ENCODE measurements around the gene NFIC.

NFIC gene

DNA sequence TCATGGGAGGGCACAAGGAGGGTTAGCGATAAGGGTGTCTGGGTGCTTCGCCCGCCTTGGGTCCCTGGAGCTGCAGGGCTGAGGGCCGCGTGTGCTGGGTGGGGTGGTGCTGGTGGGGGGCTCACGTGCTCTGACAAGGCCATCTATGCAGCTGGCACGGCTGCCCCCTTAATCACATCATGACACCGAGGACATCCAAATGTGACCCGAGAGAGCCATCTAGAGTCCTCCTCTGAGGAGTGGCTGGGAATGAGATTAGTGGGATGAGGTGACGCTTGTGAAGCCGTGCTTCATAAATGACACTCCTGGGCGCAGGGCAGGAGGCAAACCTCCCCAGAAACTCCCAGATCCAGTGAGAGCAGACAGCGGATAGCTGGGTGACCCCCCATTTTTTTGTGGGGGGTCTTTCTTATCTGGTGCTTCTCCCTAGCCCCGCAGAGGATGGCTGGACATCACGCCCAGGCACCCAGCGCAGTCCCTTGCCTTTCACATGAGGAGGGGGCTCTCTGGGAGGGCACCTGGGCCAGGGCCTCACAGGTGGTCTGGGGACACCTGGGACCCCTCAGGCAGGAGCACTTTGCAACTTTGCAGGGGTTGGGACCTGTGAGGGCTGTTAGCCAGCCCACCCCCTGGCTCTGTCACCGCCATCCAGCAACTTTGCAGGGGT lies 146.3 kb downstream of the NFIC start:
- no peak for DNase-seq (ENCODE audit: low read depth)

- no peak for DNase-seq (ENCODE audit: low read depth)
Observed at GRCh38 chr19:3513229-3514140, 147.1 kb downstream of the NFIC start.

DNA sequence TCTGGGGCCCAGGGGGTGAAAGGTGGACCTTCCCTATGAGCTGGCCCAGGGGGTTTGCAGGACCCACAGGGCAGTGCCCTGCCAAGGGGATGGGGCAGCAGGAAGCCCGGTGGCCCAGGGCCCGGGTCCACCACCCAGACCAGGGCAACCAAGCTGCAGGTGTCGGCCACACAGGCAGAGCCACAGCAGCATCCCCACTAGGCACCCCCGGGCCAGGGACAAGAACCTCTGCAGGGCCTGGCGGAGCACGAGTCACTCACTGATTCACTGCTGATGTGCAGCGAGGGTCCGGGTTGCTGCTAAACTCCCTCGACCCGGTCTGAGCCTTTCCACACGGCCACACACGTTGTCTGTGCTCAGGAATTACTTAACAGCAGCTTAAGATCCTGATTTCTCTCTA lies 148.5 kb downstream of the NFIC start:
- no peak for DNase-seq (ENCODE audit: low read depth)

DNA sequence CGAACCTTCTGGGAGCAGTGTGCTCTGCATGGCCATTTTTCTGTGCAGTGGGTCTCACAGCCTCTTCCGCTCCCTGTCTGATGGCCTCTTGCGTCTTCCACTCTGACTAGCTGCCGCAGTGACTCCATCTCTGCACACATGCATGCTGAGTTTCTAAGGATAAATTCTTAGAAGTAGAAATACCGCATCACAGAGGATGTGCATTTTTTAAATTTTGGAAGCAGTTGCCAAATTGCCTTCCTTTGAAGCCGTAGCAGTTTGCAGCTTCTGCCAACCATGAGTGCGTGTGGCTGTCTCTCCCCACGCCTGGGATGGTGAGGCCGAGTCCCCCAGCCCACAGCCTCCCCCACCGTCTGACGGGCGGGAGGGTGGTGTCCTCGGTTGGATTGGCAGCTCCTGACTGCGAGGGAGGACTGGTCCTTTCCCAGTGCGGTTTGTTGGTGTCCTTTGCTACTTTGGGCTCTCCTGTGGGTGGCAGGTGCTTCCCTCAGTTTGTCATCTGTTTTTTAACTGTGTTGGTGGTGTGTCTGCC lies 149.6 kb downstream of the NFIC start:
- DNase-seq (ENCODE audit: low read depth), result no peak

GRCh38 chr19:3516675-3517207 lies 150.4 kb downstream of the NFIC start:
- DNase-seq (ENCODE audit: low read depth), result no peak

DNA sequence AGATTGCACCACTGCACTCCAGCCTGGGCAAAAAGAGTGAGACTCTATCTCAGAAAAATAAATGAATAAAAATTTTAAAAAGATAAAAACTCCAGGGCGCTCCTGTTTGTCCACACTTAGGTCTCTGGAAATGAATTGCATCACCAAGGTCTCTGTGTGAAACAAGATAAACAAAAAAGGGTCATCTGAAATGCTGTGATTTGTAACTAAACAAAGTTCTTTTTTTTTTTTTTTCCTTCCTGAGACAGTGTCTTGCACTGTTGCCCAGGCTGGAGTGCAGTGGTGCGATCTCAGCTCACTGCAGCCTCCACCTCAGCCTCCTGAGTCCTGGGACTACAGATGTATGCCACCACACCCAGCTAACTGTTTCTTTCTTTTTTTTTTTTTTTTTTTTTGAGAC lies 151.3 kb downstream of the NFIC start:
- DNase-seq (ENCODE audit: low read depth), result no peak

DNA sequence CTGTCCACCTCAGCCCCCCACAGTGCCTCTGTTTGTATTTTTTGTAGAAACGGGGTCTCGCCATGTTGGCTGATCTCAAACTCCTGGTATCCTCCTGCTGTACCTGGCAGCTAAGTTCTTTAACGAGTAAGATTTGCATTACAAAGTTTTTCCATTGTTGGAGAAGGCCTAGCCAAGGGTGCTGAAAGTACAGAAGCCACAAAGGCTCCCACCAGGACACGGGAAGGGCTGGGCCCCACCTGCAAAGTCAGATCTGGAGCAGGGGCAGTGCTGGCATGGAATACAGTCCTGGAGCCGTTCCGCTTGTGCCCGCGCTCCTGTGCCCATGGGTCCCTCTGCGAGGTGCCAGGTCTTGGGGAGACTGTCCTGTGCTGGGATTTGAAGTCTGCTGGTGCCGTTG lies 151.9 kb downstream of the NFIC start:
- DNase-seq (ENCODE audit: low read depth), result no peak

GRCh38 chr19:3518659-3519058 lies 152.3 kb downstream of the NFIC start:
- no peak for DNase-seq (ENCODE audit: low read depth)
